ENCODE results near the gene RNF214.
"Not testable (repeated sequence)": the region's sequence is repeated elsewhere in the genome, so short reads cannot be mapped to it uniquely, and the experiment has no call there.

Gene RNF214

GRCh38 chr11:117232092-117232878, at the start of gene RNF214:
Gene RNF214 (plus strand): TSS chr11:117232671. CDS start chr11:117234273, 1,602 bp downstream.
- DNase-seq: peak; percentile 88

- DNase-seq: not testable (repeated sequence)
Observed at GRCh38 chr11:117183178-117183577, 49.3 kb upstream of the RNF214 start.

GRCh38 chr11:117183724-117184349, 48.6 kb upstream of the RNF214 start:
- DNase-seq: no peak

- no peak for DNase-seq
Observed at GRCh38 chr11:117185736-117186430, 46.6 kb upstream of the RNF214 start.

GRCh38 chr11:117186431-117186761, 46.1 kb upstream of the RNF214 start:
- DNase-seq: no peak

GRCh38 chr11:117187007-117187406, 45.5 kb upstream of the RNF214 start:
- DNase-seq: no peak

- DNase-seq: no peak
Observed at GRCh38 chr11:117187428-117187798, 45.1 kb upstream of the RNF214 start.

- DNase-seq: no peak
Observed at GRCh38 chr11:117187799-117188481, 44.5 kb upstream of the RNF214 start.

GRCh38 chr11:117188620-117189081, 43.8 kb upstream of the RNF214 start:
- DNase-seq: no peak

- DNase-seq: no peak
Observed at GRCh38 chr11:117189191-117189940, 43.1 kb upstream of the RNF214 start.

- DNase-seq: no peak
Observed at GRCh38 chr11:117189941-117190544, 42.4 kb upstream of the RNF214 start.

- DNase-seq: no peak
Observed at GRCh38 chr11:117191680-117192400, 40.6 kb upstream of the RNF214 start.

- DNase-seq: no peak
Observed at GRCh38 chr11:117192401-117192875, 40.0 kb upstream of the RNF214 start.

- no peak for DNase-seq
Observed at GRCh38 chr11:117193130-117194020, 39.1 kb upstream of the RNF214 start.

- no peak for DNase-seq
Observed at GRCh38 chr11:117194267-117194666, 38.2 kb upstream of the RNF214 start.

GRCh38 chr11:117195258-117195657, 37.2 kb upstream of the RNF214 start:
- no peak for DNase-seq

GRCh38 chr11:117195761-117196160, 36.7 kb upstream of the RNF214 start:
- DNase-seq: no peak

GRCh38 chr11:117197006-117197405, 35.5 kb upstream of the RNF214 start:
- no peak for DNase-seq

GRCh38 chr11:117197516-117198456, 34.7 kb upstream of the RNF214 start:
- no peak for DNase-seq

Data from NCI-H774 (cell line).